ENCODE results near the gene SFRP2. TPM values are rescaled to one million over a fixed set of nuclear protein-coding genes. Genes with fewer than 3 reads are reported as not detected.

SFRP2 gene
- total and polyA plus RNA-seq, 2 donors (not counting 1 experiment from before 2014, with no cell fraction given), result not detected

- TF ChIP-seq EZH2 (IDR thresholded peaks at IDR 0.05; ENCODE audit: borderline replicate concordance, insufficient read depth, low read depth, low read length, poor library complexity, severe bottlenecking) (no peak), CTCF (IDR thresholded peaks at IDR 0.05) (no peak)
- intact Hi-C loops (cut with micrococcal nuclease), result no loop called here
- Histone ChIP-seq H3K27ac (ENCODE audit: low read length in 2 of 2) (no peak overlapping the region), H3K9me3 (ENCODE audit: control extremely low read depth in 1 of 3, control insufficient read depth in 2 of 3, insufficient read depth in 1 of 3, low read length in 2 of 3) (peaks cover 0 to 4% (median 0%) of the 10 kb centered on the region in 3 donors), H4K20me1 (ENCODE audit: control insufficient read depth, insufficient read depth, low read length, poor library complexity, severe bottlenecking) (no peaks in the 10 kb centered on the region), H3K27me3 (replicated peaks in 1 of 4; ENCODE audit: control extremely low read depth in 1 of 4, control insufficient read depth in 3 of 4, insufficient read depth in 4 of 4, low read length in 3 of 4) (peaks cover 0 to 75% (median 56%) of the 10 kb centered on the region in 4 experiments), H3K4me3 (ENCODE audit: control extremely low read depth in 1 of 5, extremely low read depth in 1 of 5, insufficient read depth in 1 of 5, low read depth in 2 of 5, low read length in 4 of 5) (peak overlapping the region in 3 of 5 experiments; percentile 17 to 45 (median 31)), H3K9ac (ENCODE audit: low read length) (peak overlapping the region; percentile 28), H2AFZ (ENCODE audit: insufficient read depth, low read depth, low read length, poor library complexity, severe bottlenecking) (peak overlapping the region; percentile 55), H3K4me2 (replicated peaks; ENCODE audit: low read depth, low read length, poor library complexity, severe bottlenecking) (peak overlapping the region; percentile 79), H3K79me2 (ENCODE audit: control insufficient read depth, insufficient read depth, low read length) (no peaks in the 10 kb centered on the region), H3K4me1 (ENCODE audit: control insufficient read depth in 2 of 2, insufficient read depth in 2 of 2, low read length in 2 of 2) (peaks cover 46 to 50% of the 10 kb centered on the region in 2 donors), H3K36me3 (replicated peaks in 1 of 2; ENCODE audit: control extremely low read depth in 1 of 2, control insufficient read depth in 1 of 2, extremely low read depth in 1 of 2, insufficient read depth in 2 of 2, low read length in 1 of 2) (no peaks in the 10 kb centered on the region)
- peaks cover 89% of the 10 kb centered on the region for H3K27me3 Mint-ChIP-seq
- 13% methylated on average over 29 of the region's 37 CpGs for WGBS (ENCODE audit: insufficient coverage)
- no peaks in the 10 kb centered on the region for H3K9me3 Mint-ChIP-seq (ENCODE audit: insufficient read depth)
- ChIA-PET CTCF (no interaction called here), POLR2A (no interaction called here)
- no peak overlapping the region for H3K27ac Mint-ChIP-seq
- H3K4me1 Mint-ChIP-seq, result peaks cover 46% of the 10 kb centered on the region
- H3K4me3 Mint-ChIP-seq, result peak overlapping the region; percentile 89
- DNase-seq (peak; percentile 32), ATAC-seq (ENCODE audit: low read depth) (no peak)
These were observed 3.1 kb upstream of the SFRP2 start for GRCh38 chr4:153791746-153792617.

DNA sequence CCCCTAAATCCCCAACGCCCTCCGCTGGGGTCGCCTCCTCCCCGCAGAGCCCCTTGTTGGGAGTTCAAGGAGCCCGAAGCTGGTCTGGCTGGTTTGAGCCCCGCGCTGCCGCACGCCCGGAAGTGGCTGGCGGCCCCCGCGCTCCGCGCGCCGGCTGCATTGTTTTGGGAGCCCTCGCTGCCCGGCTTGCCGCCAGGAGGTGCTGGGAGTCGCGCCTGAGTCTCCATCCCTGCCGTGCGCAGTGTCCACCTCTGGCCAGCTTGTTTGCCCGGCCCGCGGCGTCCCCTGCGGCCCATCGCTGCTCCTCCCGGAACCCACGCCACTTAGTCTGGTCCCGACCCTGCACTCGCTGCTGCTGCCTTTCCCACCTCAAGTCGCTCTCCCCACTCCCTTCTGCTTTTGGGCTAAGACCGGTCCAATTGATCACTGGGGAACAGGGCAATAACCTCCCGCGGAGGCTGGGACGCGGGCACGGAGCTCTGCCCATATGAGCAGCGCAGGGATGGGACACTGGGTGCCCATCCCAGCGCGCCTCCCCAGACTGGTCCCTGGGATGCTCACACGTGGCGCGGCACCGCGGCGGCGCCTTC, 2.2 kb upstream of the SFRP2 start:
- H3K9me3 ChIP-seq (ENCODE audit: control extremely low read depth in 1 of 3, control insufficient read depth in 2 of 3, insufficient read depth in 1 of 3, low read length in 2 of 3), result peaks cover 0 to 4% (median 0%) of the 10 kb centered on the region in 3 donors
- H3K4me3 ChIP-seq (ENCODE audit: control extremely low read depth in 1 of 5, extremely low read depth in 1 of 5, insufficient read depth in 1 of 5, low read depth in 2 of 5, low read length in 4 of 5), result peak overlapping the region in 4 of 5 experiments; percentile 24 to 46 (median 45)
- H3K4me2 ChIP-seq (replicated peaks; ENCODE audit: low read depth, low read length, poor library complexity, severe bottlenecking), result peak overlapping the region; percentile 79
- ChIA-PET CTCF (no interaction called here), POLR2A (no interaction called here)
- Mint-ChIP-seq H3K9me3 (ENCODE audit: insufficient read depth) (no peaks in the 10 kb centered on the region), H3K4me1 (peaks cover 46% of the 10 kb centered on the region), H3K27me3 (peaks cover 83% of the 10 kb centered on the region), H3K27ac (no peak overlapping the region), H3K4me3 (peak overlapping the region; percentile 89)
- intact Hi-C loops (cut with micrococcal nuclease), result no loop called here
- no peaks in the 10 kb centered on the region for H3K79me2 ChIP-seq (ENCODE audit: control insufficient read depth, insufficient read depth, low read length)
- peak overlapping the region; percentile 28 for H3K9ac ChIP-seq (ENCODE audit: low read length)
- peak; percentile 41 for TF ChIP-seq EZH2 (IDR thresholded peaks at IDR 0.05; ENCODE audit: borderline replicate concordance, insufficient read depth, low read depth, low read length, poor library complexity, severe bottlenecking)
- no peak for TF ChIP-seq CTCF (IDR thresholded peaks at IDR 0.05)
- H4K20me1 ChIP-seq (ENCODE audit: control insufficient read depth, insufficient read depth, low read length, poor library complexity, severe bottlenecking), result no peaks in the 10 kb centered on the region
- ATAC-seq (ENCODE audit: low read depth) (no peak), DNase-seq (peak; percentile 52)
- H3K27ac ChIP-seq (ENCODE audit: low read length in 2 of 2), result no peak overlapping the region
- H3K27me3 ChIP-seq (replicated peaks in 1 of 4; ENCODE audit: control extremely low read depth in 1 of 4, control insufficient read depth in 3 of 4, insufficient read depth in 4 of 4, low read length in 3 of 4), result peaks cover 0 to 75% (median 58%) of the 10 kb centered on the region in 4 experiments
- peak overlapping the region; percentile 36 for H2AFZ ChIP-seq (ENCODE audit: insufficient read depth, low read depth, low read length, poor library complexity, severe bottlenecking)
- WGBS (ENCODE audit: insufficient coverage), result 6% methylated on average over 50 of the region's 51 CpGs
- no peaks in the 10 kb centered on the region for H3K36me3 ChIP-seq (replicated peaks in 1 of 2; ENCODE audit: control extremely low read depth in 1 of 2, control insufficient read depth in 1 of 2, extremely low read depth in 1 of 2, insufficient read depth in 2 of 2, low read length in 1 of 2)
- H3K4me1 ChIP-seq (ENCODE audit: control insufficient read depth in 2 of 2, insufficient read depth in 2 of 2, low read length in 2 of 2), result peaks cover 46 to 50% of the 10 kb centered on the region in 2 donors
